HEK293T (cell line): ENCODE results near the gene ZNF214.

Experiments
- BHLHE40 ChIP-seq: fragments of 450-650 bp; IDR thresholded peaks from 2 replicates; pipeline ENCODE4 v1.6.1; 2016; ENCODE audit warnings: mild to moderate bottlenecking, moderate library complexity, borderline replicate concordance
- ELF4 ChIP-seq: fragments of 450-650 bp; IDR thresholded peaks from 2 replicates; pipeline ENCODE4 v1.6.1; 2017; ENCODE audit warnings: antibody characterized with exemption
- FOXK2 ChIP-seq: fragments of 450-650 bp; IDR thresholded peaks from 2 replicates; pipeline ENCODE4 v1.6.1; 2016; ENCODE audit warnings: mild to moderate bottlenecking
- LEF1 ChIP-seq: fragments of 450-650 bp; IDR thresholded peaks from 2 replicates; pipeline ENCODE4 v1.6.1; 2017; ENCODE audit warnings: mild to moderate bottlenecking, borderline replicate concordance
- SUZ12 ChIP-seq: fragments of 450-650 bp; IDR thresholded peaks from 2 replicates; pipeline ENCODE4 v1.6.1; 2016; ENCODE audit warnings: mild to moderate bottlenecking
- ZNF384 ChIP-seq: fragments of 450-650 bp; IDR thresholded peaks from 2 replicates; pipeline ENCODE4 v1.6.1; 2016

- TF ChIP-seq FOXK2 (no peak), BHLHE40 (no peak), LEF1 (no peak), ZNF384 (no peak), SUZ12 (no peak), ELF4 (no peak)
Measured at GRCh38 chr11:7014118-7014517, 6.0 kb downstream of the ZNF214 start.
